Mucosa of stomach (tissue), 1 donor: ENCODE data around the gene SCN2A.
"Not testable (repeated sequence)": the region's sequence is repeated elsewhere in the genome, so short reads cannot be mapped to it uniquely, and the experiment has no call there.

Source experiments
- H3K27me3 ChIP-seq: one replicate; pipeline ENCODE4 v1.7.0; 2013; ENCODE audit warnings: mild to moderate bottlenecking, low read length; ENCODE audit not compliant: control insufficient read depth, insufficient read depth
- H3K36me3 ChIP-seq: one replicate; pipeline ENCODE4 v1.7.0; 2013; ENCODE audit warnings: low read length; ENCODE audit not compliant: control insufficient read depth, insufficient read depth
- H3K4me1 ChIP-seq: one replicate; pipeline ENCODE4 v1.7.0; 2013; ENCODE audit warnings: mild to moderate bottlenecking, low read length; ENCODE audit not compliant: control insufficient read depth, insufficient read depth
- H3K4me3 ChIP-seq: one replicate; pipeline ENCODE4 v1.7.0; 2013; ENCODE audit warnings: low read length
- H3K9ac ChIP-seq: one replicate; pipeline ENCODE4 v1.7.0; 2013; ENCODE audit warnings: mild to moderate bottlenecking, low read length, moderate library complexity
- H3K9me3 ChIP-seq: one replicate; pipeline ENCODE4 v1.7.0; 2013; ENCODE audit warnings: mild to moderate bottlenecking, low read length, moderate library complexity; ENCODE audit not compliant: control insufficient read depth
- donor health status: Pancreatic carcinoma.

Gene SCN2A

DNA sequence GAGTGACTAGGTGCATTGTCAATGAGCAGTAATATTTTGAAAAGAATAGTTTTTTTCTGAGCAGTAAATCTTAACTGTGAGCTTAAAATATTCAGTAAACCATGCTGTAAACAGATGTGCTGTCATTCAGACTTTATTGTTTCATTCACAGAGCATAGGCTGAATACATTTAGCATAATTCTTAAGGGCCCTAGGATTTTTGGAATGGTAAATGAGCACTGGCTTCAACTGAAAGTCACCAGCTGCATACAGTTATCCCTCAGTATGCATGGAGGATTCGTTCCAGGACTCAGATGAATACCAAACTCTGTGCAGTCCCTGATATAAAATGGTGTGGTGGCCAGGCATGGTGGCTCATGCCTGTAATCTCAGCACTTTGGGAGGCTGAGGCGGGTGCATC lies 21.1 kb downstream of the SCN2A start:
- not testable (repeated sequence) for H3K9me3 ChIP-seq, H3K4me3 ChIP-seq, H3K4me1 ChIP-seq, H3K27me3 ChIP-seq, H3K9ac ChIP-seq, H3K36me3 ChIP-seq

GRCh38 chr2:165268754-165269153 lies 29.5 kb downstream of the SCN2A start:
- Histone ChIP-seq H3K4me1 (no peaks in the 10 kb centered on the region), H3K9me3 (no peaks in the 10 kb centered on the region), H3K36me3 (no peaks in the 10 kb centered on the region), H3K9ac (no peak overlapping the region), H3K27me3 (no peaks in the 10 kb centered on the region), H3K4me3 (no peak overlapping the region)

DNA sequence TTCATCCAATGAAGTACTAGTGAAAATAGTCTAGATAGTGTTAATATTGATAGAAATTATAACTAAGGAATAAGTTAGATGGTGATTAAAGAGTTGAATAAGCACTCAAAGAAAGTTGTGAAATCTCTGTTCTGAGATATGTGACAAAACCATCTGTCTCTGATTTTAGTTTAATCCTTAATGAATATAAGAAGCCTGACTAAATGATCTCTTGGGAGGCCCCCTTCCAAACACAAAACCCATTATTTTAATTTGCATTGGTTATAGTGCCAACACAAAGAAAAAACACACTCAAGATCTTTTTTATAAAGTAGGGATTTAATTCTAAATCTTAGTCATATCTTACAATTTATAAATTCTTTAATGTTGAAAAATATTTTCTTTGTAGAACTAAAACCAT lies 34.0 kb downstream of the SCN2A start:
- Histone ChIP-seq H3K9ac (no peak overlapping the region), H3K27me3 (no peaks in the 10 kb centered on the region), H3K36me3 (no peaks in the 10 kb centered on the region), H3K9me3 (no peaks in the 10 kb centered on the region), H3K4me1 (no peaks in the 10 kb centered on the region), H3K4me3 (no peak overlapping the region)

- Histone ChIP-seq H3K4me3 (no peak overlapping the region), H3K4me1 (no peaks in the 10 kb centered on the region), H3K9ac (no peak overlapping the region), H3K36me3 (no peaks in the 10 kb centered on the region), H3K9me3 (no peaks in the 10 kb centered on the region), H3K27me3 (no peaks in the 10 kb centered on the region)
Measured at GRCh38 chr2:165274698-165275097, 35.5 kb downstream of the SCN2A start.

- H3K27me3 ChIP-seq: no peaks in the 10 kb centered on the region
- no peak overlapping the region for H3K4me3 ChIP-seq
- no peaks in the 10 kb centered on the region for H3K9me3 ChIP-seq
- H3K36me3 ChIP-seq: no peaks in the 10 kb centered on the region
- H3K4me1 ChIP-seq: no peaks in the 10 kb centered on the region
- no peak overlapping the region for H3K9ac ChIP-seq
Measured at GRCh38 chr2:165275932-165276331, 36.7 kb downstream of the SCN2A start.

DNA sequence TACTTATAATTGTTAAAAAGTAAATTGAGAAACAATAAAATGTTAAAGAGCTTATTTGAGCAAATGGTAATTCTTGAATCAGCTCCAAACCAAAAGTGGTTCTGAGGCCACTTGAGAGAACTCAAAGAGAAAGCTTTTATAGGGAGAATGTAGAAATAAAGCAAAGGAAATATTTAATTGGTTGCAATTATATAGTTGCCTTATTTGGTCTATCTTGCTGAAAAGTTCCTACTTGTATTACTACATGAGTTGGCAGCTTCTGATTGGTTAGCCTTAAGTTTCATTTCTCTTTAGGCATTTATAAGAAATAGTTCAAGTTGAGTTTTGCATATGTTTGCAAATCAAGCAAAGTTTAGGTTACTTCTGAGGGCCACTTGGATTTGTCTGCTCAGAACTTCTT lies 38.1 kb downstream of the SCN2A start:
- Histone ChIP-seq H3K4me3 (no peak overlapping the region), H3K36me3 (no peaks in the 10 kb centered on the region), H3K4me1 (no peaks in the 10 kb centered on the region), H3K9me3 (no peaks in the 10 kb centered on the region), H3K27me3 (no peaks in the 10 kb centered on the region), H3K9ac (no peak overlapping the region)

- Histone ChIP-seq H3K4me3 (no peak overlapping the region), H3K9me3 (no peaks in the 10 kb centered on the region), H3K9ac (no peak overlapping the region), H3K27me3 (no peaks in the 10 kb centered on the region), H3K36me3 (no peaks in the 10 kb centered on the region), H3K4me1 (no peaks in the 10 kb centered on the region)
Measured at GRCh38 chr2:165277860-165278656, 38.8 kb downstream of the SCN2A start.

DNA sequence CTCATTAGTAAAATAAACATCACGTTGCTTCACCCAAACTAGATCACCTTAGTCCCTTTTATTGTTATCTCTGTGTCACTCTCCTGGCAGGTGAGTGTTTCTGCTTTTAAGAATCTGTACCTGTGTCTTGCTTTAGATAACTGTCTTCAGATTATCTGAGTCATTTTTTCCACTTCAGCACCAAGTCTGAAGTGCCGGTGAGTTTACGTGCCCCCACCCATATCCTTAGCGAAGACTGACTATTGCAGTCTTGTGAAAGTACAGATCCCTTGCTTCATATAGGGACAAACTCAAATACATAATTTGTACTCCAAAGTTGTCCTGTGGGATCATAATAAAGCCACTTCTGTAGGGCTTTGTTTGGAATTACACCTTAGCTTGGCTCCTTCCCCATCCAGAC lies 41.1 kb downstream of the SCN2A start:
- H3K4me3 ChIP-seq: no peak overlapping the region
- no peak overlapping the region for H3K9ac ChIP-seq
- H3K36me3 ChIP-seq: no peaks in the 10 kb centered on the region
- H3K9me3 ChIP-seq: no peaks in the 10 kb centered on the region
- H3K4me1 ChIP-seq: no peaks in the 10 kb centered on the region
- no peaks in the 10 kb centered on the region for H3K27me3 ChIP-seq

- Histone ChIP-seq H3K4me1 (no peaks in the 10 kb centered on the region), H3K9ac (no peak overlapping the region), H3K4me3 (no peak overlapping the region), H3K27me3 (no peaks in the 10 kb centered on the region), H3K36me3 (no peaks in the 10 kb centered on the region), H3K9me3 (no peaks in the 10 kb centered on the region)
Measured at GRCh38 chr2:165281387-165281786, 42.2 kb downstream of the SCN2A start.

GRCh38 chr2:165283342-165283741 lies 44.1 kb downstream of the SCN2A start:
- no peak overlapping the region for H3K4me3 ChIP-seq
- no peaks in the 10 kb centered on the region for H3K36me3 ChIP-seq
- H3K9ac ChIP-seq: no peak overlapping the region
- H3K27me3 ChIP-seq: no peaks in the 10 kb centered on the region
- no peaks in the 10 kb centered on the region for H3K9me3 ChIP-seq
- no peaks in the 10 kb centered on the region for H3K4me1 ChIP-seq

GRCh38 chr2:165287094-165287778 lies 48.0 kb downstream of the SCN2A start:
- Histone ChIP-seq H3K4me1 (no peaks in the 10 kb centered on the region), H3K9me3 (no peaks in the 10 kb centered on the region), H3K36me3 (no peaks in the 10 kb centered on the region), H3K9ac (no peak overlapping the region), H3K27me3 (no peaks in the 10 kb centered on the region), H3K4me3 (no peak overlapping the region)

DNA sequence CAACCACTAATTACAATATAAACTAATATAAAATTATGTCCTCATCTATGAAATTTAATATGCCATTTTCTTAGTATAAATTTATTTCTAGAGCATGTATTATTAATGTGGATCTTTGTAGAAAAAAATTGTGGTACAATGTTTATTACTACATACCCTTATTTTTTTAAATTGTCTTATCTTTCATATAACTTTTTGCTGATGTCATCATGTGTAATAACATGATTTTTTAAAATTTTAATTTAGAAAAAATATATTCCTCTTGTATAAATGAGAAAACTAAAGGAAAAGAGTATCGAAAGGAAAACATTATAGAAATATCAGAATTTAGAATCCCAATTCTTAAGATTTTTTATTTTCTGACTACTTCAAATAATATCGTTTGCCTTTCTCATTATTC lies 49.9 kb downstream of the SCN2A start:
- Histone ChIP-seq H3K4me3 (no peak overlapping the region), H3K9me3 (no peaks in the 10 kb centered on the region), H3K36me3 (no peaks in the 10 kb centered on the region), H3K9ac (no peak overlapping the region), H3K27me3 (no peaks in the 10 kb centered on the region), H3K4me1 (no peaks in the 10 kb centered on the region)
